Activated CD4-positive, alpha-beta T cell treated with anti-CD3 and anti-CD28 coated beads, Interleukin-2, amount 50 U/mL, for 1 hour (primary cell): ENCODE measurements around the gene PARVB.

ENCODE experiments used
- DNase-seq: peaks from one replicate; pipeline ENCODE4 v3.0.0-alpha.2; 2020

The PARVB gene

GRCh38 chr22:44206696-44207095, 182.6 kb downstream of the PARVB start:
- no peak for DNase-seq

GRCh38 chr22:44207173-44207980, 183.3 kb downstream of the PARVB start:
- no peak for DNase-seq

GRCh38 chr22:44207981-44208317, 183.8 kb downstream of the PARVB start:
- DNase-seq, result no peak

DNA sequence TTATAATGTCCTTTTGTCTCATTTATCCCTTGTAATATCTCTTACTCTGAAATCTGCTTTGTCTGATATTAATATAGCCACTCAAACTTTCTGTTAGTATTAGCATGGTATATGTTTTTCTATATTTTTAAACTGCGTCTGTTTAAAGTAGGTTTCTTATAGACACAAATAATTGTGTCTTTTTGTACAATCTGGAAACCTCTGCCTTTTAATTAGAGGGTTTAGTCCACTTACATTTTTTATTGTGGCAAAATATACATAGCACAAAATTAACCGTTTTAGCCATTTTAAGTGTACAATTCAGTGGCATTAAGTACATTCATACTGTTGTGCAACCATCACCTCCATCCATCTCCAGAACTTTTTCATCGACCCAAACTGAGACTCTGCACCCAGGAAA, 185.2 kb downstream of the PARVB start:
- DNase-seq, result no peak

DNA sequence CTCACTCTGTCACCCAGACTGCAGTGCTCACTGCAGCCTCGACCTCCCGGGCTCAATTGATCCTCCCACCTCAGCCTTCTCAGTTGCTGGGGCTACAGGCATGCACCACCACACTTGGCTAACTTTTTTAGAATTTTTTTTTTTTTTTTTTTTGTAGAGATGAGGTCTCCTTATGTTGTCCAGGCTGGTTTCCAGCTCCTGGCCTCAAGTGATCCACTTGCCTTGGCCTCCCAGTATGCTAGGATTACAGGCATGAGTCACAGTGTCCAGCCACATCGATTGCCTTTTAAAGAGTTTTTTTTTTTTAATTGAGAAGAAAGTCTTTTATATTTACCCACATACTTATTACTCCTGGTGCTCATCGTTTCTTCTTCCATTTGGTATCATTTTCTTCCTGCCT, 186.6 kb downstream of the PARVB start:
- no peak for DNase-seq

DNA sequence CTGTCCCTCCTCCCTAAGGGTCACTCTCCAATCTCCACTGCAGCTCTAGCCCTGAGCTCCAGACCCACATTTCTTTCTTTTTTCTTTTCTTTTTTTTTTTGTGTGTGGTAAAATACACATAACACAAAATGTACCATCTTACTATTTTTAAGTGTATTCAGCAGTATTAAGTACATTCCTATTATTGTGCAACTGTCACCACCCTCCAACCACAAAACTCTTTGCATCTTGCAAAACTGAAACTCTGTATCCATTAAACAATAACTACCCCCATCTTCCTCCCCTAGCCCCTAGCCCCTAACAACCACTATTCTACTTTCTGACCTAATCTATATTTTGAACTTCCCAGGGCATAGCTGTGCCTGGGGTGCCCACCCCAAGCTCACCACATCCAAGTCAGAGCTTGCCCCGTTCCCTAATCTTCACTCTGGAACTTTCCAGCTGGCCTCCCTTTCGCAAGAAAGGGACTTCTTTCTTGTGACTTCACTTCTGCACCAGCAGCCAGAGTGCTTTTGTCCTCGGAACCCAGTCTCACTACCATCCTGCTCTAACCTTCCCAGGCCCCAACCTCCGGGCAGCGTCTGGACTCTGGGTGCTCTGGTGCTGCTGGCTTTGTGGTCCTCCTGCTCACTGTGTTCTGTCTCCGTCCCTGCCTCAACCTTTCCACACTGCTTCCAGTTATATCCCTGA, 187.3 kb downstream of the PARVB start:
- no peak for DNase-seq

- no peak for DNase-seq
Measured at GRCh38 chr22:44211946-44212930, 188.1 kb downstream of the PARVB start.

- DNase-seq, result no peak
Measured at GRCh38 chr22:44212936-44213335, 188.8 kb downstream of the PARVB start.

- DNase-seq, result no peak
Measured at GRCh38 chr22:44213489-44214043, 189.5 kb downstream of the PARVB start.

- DNase-seq, result no peak
Measured at GRCh38 chr22:44214187-44214586, 190.1 kb downstream of the PARVB start.

DNA sequence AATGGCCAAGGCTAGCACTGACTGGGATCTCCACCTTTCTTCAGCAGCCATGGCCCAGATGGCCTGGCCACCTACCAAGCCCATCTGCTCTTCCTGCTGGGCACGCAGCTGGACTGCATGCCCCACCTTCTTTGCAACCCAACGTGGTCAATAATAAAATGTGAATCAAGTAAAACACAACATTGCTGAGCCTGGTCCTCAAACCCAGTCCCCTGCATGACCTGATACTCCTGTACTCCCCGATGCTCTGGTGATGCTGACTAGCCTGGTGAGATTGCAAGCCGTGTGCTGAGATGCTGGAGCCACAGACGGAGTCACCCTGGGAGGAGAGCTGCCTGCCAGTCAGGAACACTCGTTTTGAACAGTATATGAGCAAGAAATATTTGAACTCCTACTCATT, 190.7 kb downstream of the PARVB start:
- DNase-seq, result no peak

GRCh38 chr22:44215287-44215686, 191.2 kb downstream of the PARVB start:
- no peak for DNase-seq

DNA sequence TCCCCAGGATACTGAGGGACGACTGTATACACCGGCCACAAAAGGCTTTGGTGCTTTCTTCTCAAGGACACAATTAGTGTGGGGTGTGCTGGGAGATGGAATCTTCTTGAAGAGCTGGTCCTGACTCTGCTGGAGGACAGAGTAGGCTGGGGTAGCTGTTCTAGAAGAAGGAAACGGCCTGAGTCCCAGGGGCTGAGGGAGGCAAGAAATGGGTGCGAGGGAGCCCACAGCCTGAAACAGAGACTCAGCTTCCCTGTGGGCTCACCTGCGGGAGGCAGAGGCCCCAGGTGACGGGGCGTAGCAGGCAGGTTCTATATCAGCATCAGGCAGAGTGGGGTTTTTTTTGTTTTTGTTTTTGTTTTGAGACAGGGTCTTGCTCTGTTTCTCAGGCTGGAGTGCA, 193.2 kb downstream of the PARVB start:
- DNase-seq, result no peak

DNA sequence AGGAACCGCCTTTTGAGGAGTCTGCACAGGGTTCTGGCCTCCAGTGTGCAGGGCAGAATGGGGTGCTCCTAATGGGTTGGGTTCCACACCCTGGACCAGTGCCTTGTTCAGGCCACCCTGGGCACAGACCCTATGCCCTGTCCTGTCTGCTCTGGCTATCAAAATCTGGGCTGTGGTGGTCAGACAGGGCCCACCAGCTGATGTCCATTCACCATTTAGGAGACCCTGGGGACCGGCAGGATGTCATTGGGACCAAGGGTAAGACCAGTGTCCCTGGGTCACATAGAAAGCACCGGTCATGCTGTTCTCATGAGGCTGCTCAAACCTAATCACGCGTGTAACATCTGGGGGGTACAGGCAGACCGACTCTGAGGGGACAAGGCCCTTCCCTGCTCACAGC, 194.0 kb downstream of the PARVB start:
- DNase-seq, result no peak

- DNase-seq, result no peak
Measured at GRCh38 chr22:44219101-44219870, 195.2 kb downstream of the PARVB start.

DNA sequence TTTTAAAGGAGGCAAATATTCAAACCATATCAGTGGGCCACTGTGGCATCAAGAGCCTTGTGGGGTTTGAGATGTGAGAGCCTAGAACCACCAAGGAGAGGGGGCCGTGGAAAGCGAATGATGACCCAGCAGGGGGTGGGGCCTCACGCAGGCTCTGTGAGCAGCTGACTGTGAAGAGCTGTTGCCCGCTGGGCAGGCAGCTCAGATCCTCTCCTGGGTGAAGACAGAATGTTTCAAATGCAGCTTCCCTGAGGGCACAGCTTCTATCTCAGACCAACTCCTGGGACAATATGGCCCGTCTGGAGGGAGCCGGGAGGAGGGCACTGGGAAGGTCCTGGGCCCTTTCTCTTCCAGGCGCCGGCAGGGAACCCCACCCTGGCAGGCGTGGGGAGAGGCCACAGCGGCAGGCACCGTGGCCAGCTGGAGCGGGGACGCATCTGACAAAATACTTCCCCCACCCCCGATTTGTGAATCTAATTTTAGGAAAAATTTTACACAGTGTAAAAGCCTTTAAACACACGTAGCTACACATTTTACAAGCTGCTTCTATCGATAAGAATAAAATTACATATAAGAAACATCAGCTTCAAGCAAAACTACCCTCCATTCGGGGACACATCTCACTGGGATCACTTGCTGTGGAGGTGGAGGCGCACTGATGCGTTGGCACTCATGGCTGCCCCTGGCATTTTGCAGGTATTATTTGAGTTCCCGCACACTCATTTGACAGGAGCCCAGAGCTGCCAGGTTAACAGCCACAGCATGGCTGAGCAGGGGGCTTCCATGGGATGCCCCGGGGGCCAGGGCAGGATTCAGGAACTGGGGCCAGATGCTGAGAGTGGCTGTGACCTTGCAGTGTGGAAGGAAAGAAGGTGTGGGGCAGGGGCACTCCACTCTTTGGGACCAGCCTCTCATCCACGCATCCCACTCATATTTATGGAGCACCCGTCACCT, 196.9 kb downstream of the PARVB start:
- no peak for DNase-seq

GRCh38 chr22:44221710-44222475, 197.8 kb downstream of the PARVB start:
- DNase-seq, result no peak
